ENCODE measurements around the gene OR2V2. TPM values are rescaled to one million over a fixed set of nuclear protein-coding genes. Genes with fewer than 3 reads are reported as not detected.
"Not testable (repeated sequence)": the region's sequence is repeated elsewhere in the genome, so short reads cannot be mapped to it uniquely, and the experiment has no call there.

The OR2V2 gene
- total RNA-seq, result not detected

GRCh38 chr5:181146927-181147636 is at the start of gene OR2V2:
TSS of gene OR2V2 (plus strand) at chr5:181147586. CDS start at chr5:181154943, 7,357 bp downstream.
- ATAC-seq (ENCODE audit: low FRiP score), result not testable (repeated sequence)

GRCh38 chr5:181097759-181098491 is 49.5 kb upstream of the OR2V2 start:
- not testable (repeated sequence) for DNase-seq (ENCODE audit: low spot score); ATAC-seq (ENCODE audit: low FRiP score)

More at GRCh38 chr5:181146927-181147636, at the start of gene OR2V2:
- DNase-seq (ENCODE audit: low spot score), result not testable (repeated sequence)

- TF ChIP-seq CTCF (IDR thresholded peaks at IDR 0.05), result no peak
- ATAC-seq (ENCODE audit: low FRiP score) (no peak), DNase-seq (ENCODE audit: low spot score) (no peak)
These were observed 48.4 kb upstream of the OR2V2 start for GRCh38 chr5:181098762-181099601.

GRCh38 chr5:181099602-181100086 is 47.7 kb upstream of the OR2V2 start:
- DNase-seq (ENCODE audit: low spot score), result no peak
- no peak for TF ChIP-seq CTCF (IDR thresholded peaks at IDR 0.05)
- no peak for ATAC-seq (ENCODE audit: low FRiP score)

- DNase-seq (ENCODE audit: low spot score) (no peak), ATAC-seq (ENCODE audit: low FRiP score) (no peak)
These were observed 47.1 kb upstream of the OR2V2 start for GRCh38 chr5:181100121-181100875.

GRCh38 chr5:181101030-181101641 is 46.2 kb upstream of the OR2V2 start:
- DNase-seq (ENCODE audit: low spot score); ATAC-seq (ENCODE audit: low FRiP score): not testable (repeated sequence)

More at GRCh38 chr5:181100121-181100875, 47.1 kb upstream of the OR2V2 start:
- no peak for TF ChIP-seq CTCF (IDR thresholded peaks at IDR 0.05)

- DNase-seq (ENCODE audit: low spot score); ATAC-seq (ENCODE audit: low FRiP score): not testable (repeated sequence)
These were observed 45.3 kb upstream of the OR2V2 start for GRCh38 chr5:181101930-181102674.

- ATAC-seq (ENCODE audit: low FRiP score), result not testable (repeated sequence)
These were observed 43.2 kb upstream of the OR2V2 start for GRCh38 chr5:181104259-181104568.

GRCh38 chr5:181104606-181105390 is 42.6 kb upstream of the OR2V2 start:
- ATAC-seq (ENCODE audit: low FRiP score); DNase-seq (ENCODE audit: low spot score): not testable (repeated sequence)

More at GRCh38 chr5:181104259-181104568, 43.2 kb upstream of the OR2V2 start:
- DNase-seq (ENCODE audit: low spot score), result not testable (repeated sequence)
